ENCODE data around the gene CREG2.

CREG2 gene

GRCh38 chr2:101308432-101309210 is 78.7 kb downstream of the CREG2 start, which contains the start of gene RNF149:
TSS of gene RNF149 (minus strand) at chr2:101308701. CDS start at chr2:101308588, 113 bp downstream.
- peak; percentile 84 to 88 for DNase-seq (ENCODE audit: low read depth in 2 of 2)

GRCh38 chr2:101307950-101308431 is 79.3 kb downstream of the CREG2 start:
- no peak for DNase-seq (ENCODE audit: low read depth in 2 of 2)

GRCh38 chr2:101307503-101307902 is 79.8 kb downstream of the CREG2 start:
- no peak for DNase-seq (ENCODE audit: low read depth in 2 of 2)

GRCh38 chr2:101306410-101306809 is 80.9 kb downstream of the CREG2 start:
- DNase-seq (ENCODE audit: low read depth in 2 of 2), result no peak

- DNase-seq (ENCODE audit: low read depth in 2 of 2), result no peak
These were observed 81.7 kb downstream of the CREG2 start for GRCh38 chr2:101305492-101306078.

- no peak for DNase-seq (ENCODE audit: low read depth in 2 of 2)
These were observed 82.3 kb downstream of the CREG2 start for GRCh38 chr2:101305035-101305434.

- DNase-seq (ENCODE audit: low read depth in 2 of 2), result no peak
These were observed 83.6 kb downstream of the CREG2 start for GRCh38 chr2:101303688-101304087.

GRCh38 chr2:101302016-101302415 is 85.3 kb downstream of the CREG2 start:
- DNase-seq (ENCODE audit: low read depth in 2 of 2), result no peak

GRCh38 chr2:101300836-101301235 is 86.5 kb downstream of the CREG2 start:
- DNase-seq (ENCODE audit: low read depth in 2 of 2), result no peak

GRCh38 chr2:101300164-101300563 is 87.1 kb downstream of the CREG2 start:
- DNase-seq (ENCODE audit: low read depth in 2 of 2), result no peak

GRCh38 chr2:101299604-101300003 is 87.7 kb downstream of the CREG2 start:
- no peak for DNase-seq (ENCODE audit: low read depth in 2 of 2)

- DNase-seq (ENCODE audit: low read depth in 2 of 2), result no peak
These were observed 89.9 kb downstream of the CREG2 start for GRCh38 chr2:101297383-101297782.

- DNase-seq (ENCODE audit: low read depth in 2 of 2), result no peak
These were observed 90.9 kb downstream of the CREG2 start for GRCh38 chr2:101296371-101296770.

- DNase-seq (ENCODE audit: low read depth in 2 of 2), result no peak
These were observed 91.4 kb downstream of the CREG2 start for GRCh38 chr2:101295895-101296294.
